AG09309 (cell line): ENCODE results near the gene KMT5C.

ENCODE experiments used
- DNase-seq: peaks from one replicate; pipeline ENCODE4 v3.0.0-alpha.2; 2010; ENCODE audit warnings: low read depth
- H3K4me3 ChIP-seq: 2 replicates; pipeline ENCODE4 v1.5.1; 2011; ENCODE audit warnings: mild to moderate bottlenecking, low read depth, low read length, moderate library complexity; ENCODE audit not compliant: control insufficient read depth
- TF ChIP-seq, protein P1 (sequence below): IDR thresholded peaks from 2 replicates; pipeline ENCODE4 v1.5.1; 2011; ENCODE audit warnings: mild to moderate bottlenecking, low read depth, low read length, inconsistent platforms; ENCODE audit not compliant: insufficient read depth, control insufficient read depth; ENCODE audit errors: missing control alignments

KMT5C gene

DNA sequence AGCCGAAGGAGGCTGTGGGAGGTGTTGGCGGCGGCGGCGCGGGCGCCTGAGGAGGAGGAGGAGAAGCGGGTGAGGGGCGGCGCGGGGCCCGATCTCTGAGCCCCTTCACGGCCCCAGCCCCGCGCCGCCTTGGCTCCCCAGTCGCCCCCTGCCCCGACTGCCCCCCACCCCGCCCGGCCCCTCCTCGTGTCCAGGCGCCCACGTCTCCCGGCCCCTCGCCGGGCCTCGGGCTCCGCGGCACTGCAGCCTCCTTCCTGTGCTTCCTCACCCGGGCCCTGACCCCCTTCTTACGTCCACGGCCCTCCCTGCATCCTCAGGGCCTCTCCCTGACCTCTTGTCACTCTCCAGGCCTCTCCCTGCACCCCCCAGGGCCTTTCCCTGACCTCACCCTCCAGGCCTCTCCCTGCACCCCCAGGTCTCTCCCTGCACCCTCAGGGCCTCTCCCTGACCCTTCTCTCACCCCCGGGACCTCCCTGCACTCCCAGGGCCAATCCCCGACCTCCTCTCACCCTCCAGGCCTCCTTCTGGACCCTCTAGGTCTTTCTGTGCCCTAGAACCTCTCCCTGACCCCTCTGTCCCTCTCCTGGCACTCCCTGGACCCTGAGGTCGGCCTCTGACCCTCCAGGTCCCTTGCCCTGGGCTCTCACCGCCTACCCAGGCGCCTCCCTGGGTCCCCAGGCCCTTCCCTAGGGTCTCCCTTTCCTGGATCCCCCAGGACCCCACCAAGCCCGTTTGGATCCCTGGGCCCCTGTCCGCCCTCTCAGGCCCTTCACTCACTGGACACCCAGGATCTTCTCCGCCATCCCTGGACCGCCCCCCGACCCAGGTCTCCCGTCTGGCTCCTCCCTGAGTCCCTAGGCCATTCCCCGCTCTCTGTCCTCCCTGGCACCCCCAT is 460 bp downstream of the KMT5C start:
- TF ChIP-seq, protein P1, sequence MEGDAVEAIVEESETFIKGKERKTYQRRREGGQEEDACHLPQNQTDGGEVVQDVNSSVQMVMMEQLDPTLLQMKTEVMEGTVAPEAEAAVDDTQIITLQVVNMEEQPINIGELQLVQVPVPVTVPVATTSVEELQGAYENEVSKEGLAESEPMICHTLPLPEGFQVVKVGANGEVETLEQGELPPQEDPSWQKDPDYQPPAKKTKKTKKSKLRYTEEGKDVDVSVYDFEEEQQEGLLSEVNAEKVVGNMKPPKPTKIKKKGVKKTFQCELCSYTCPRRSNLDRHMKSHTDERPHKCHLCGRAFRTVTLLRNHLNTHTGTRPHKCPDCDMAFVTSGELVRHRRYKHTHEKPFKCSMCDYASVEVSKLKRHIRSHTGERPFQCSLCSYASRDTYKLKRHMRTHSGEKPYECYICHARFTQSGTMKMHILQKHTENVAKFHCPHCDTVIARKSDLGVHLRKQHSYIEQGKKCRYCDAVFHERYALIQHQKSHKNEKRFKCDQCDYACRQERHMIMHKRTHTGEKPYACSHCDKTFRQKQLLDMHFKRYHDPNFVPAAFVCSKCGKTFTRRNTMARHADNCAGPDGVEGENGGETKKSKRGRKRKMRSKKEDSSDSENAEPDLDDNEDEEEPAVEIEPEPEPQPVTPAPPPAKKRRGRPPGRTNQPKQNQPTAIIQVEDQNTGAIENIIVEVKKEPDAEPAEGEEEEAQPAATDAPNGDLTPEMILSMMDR = no peak
- DNase-seq = no peak
- peak overlapping the region; percentile 77 for H3K4me3 ChIP-seq

DNA sequence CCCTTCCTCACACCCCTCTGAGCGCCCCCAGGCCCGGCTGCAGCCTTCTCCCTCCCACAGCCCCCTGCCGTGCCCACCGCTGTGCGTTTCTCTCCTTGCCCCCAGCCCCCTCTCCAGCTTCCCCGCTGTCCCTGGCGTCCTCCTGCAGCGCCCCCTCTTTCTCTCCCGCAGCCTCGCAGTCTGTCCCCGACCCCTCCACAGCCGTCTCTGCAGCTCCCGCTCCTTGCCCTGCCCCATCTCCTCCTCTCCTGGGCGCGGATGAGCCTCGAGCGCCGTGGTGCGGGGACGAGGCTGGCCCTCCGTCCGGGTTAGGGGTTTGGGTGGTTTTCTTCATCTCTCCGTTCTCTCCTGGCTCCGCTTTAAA is 1.1 kb downstream of the KMT5C start:
- TF ChIP-seq, protein P1 = peak; percentile 36
- DNase-seq = no peak
- H3K4me3 ChIP-seq = peak overlapping the region; percentile 77

DNA sequence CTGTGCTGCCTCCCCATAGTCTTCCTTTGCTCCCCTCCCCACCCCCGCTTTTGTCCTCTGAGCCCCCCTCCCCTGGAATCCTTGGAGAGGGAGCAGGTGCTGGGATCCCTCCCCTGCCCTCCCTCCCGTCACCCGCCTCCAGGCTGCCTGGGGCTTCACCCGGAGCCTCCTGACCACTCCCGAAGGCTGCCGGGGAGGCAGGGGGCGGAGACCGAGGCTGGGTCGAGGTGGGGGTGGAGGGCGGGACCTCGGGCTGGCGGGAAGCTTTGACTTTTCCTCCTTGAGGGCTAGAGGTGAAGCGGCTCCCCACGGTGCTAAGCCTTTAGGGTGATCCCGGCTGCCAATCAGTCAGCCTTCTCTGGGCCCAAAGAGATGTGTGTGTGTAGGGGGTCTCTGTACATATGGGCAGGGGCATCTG is 1.5 kb downstream of the KMT5C start:
- no peak for DNase-seq
- TF ChIP-seq, protein P1 = no peak
- H3K4me3 ChIP-seq = peak overlapping the region; percentile 77

DNA sequence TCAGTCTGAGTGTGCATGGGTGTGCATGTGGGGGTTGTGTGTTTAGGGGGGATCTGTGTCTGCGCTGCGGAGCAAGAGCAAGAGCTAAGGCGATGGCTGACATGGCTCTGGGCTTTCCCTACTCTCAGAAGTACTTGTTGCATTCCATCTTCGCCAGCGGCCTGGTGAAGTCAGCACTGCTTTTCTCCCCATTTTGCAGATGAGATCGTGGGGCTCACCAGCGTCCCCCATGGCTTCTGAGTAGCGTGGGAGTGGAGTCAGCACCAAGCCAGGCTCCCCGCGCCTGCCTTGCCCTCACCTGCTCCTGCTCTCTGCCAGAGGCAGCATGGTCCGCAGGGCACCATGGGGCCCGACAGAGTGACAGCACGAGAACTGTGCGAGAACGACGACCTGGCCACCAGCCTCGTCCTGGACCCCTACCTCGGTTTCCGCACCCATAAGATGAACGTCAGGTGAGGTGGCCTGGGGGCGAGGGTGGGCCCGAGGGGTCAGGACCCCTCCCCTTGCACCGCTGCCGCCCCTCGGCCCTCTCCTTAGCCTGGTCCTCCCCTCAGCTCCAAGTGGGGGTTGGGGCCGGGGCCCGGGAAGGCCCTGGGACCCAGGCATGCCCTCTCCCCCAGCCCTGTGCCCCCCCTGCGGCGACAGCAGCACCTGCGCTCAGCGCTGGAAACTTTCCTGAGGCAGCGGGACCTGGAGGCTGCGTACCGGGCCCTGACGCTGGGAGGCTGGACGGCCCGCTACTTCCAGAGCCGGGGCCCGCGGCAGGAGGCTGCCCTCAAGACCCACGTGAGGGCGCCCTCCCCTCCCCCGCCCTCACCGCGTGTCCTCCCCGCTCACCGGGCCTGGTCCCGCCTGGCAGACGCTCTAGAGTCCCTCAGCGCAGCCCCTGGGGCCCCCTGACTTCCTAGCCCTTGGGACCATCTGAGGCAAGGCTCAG is 2.2 kb downstream of the KMT5C start:
- peak overlapping the region; percentile 77 for H3K4me3 ChIP-seq
- DNase-seq = no peak
- TF ChIP-seq, protein P1 = no peak

DNA sequence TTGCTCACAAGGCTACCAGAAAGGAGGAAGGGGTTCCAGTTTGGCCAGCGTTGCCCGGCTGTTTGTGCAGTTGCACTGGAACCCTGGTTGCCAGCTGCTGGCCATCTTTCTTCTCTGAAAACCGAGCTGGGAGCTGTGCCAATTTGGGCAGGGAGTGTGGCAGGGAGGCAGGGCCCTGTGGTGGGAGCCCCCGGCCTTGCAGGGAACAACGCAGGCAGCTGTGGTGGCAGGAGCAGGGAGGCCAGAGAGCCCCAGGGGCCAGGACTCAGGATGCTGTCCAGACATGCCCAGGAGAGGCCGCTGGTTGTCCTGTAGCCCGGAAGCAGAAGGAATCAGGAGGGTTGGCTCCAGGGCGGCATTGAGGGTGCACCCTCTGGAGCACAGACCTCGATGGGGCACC is 4.8 kb downstream of the KMT5C start:
- DNase-seq = no peak
- no peak overlapping the region for H3K4me3 ChIP-seq
- TF ChIP-seq, protein P1 = no peak

DNA sequence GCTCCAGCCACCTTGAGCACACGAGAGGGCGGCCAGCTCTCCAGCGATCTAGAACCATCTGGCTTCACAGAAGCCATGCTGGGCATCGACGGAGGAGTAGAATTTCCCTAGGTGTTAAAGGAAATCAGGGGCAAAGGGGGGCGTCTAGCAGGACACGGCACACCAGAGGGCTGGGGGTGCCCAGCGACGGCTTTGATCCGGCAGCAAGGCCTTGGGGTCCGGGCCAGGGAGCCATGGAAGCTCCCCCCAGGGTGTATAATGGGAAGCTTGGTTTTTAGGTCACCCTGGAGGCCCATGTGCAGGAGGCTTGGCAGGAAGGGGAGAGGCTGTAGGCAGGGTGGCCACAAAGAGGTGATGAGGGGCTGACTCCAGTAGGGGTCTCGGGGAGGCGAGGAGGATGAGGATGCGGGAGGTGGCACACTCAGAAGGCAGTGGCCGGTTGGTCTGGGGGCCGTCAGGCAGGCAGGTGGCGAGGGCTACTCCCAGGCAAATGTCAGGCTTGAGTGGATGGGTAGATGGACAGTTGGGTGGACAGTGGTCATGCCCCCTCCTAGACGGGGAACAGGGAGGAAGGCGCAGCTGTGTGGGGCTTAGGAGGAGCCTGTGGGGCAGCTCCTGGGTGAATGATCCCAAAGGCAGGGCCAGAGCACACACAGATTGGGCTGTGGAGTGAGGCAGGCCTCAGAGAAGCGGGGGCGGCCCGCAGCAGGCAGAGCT is 5.6 kb downstream of the KMT5C start:
- H3K4me3 ChIP-seq = no peak overlapping the region
- TF ChIP-seq, protein P1 = no peak
- DNase-seq = no peak
